RWPE2 (cell line): Measurements from ENCODE around the gene ANO3.

Source experiments
- ATAC-seq: fragments of 200-7000 bp; cut with Tn5 transposase; 3 replicates; pipeline ENCODE4 v1.9.1; 2021; ENCODE audit warnings: low read depth
- DNase-seq: peaks from one replicate; pipeline ENCODE4 v3.0.0-alpha.2; 2020; ENCODE audit warnings: low spot score
- H3K27ac ChIP-seq: fragments of 450-650 bp; 2 replicates; pipeline ENCODE4 v1.5.1; 2017; ENCODE audit warnings: mild to moderate bottlenecking; ENCODE audit not compliant: poor library complexity, severe bottlenecking
- H3K27me3 ChIP-seq: fragments of 250-450 bp; sonication (Bioruptor Pico); 2 replicates; pipeline ENCODE4 v1.5.1; 2021; ENCODE audit warnings: mild to moderate bottlenecking, moderate library complexity; ENCODE audit not compliant: insufficient read depth, poor library complexity, severe bottlenecking
- H3K36me3 ChIP-seq: fragments of 250-450 bp; sonication (Bioruptor Pico); 2 replicates; pipeline ENCODE4 v1.5.1; 2020; ENCODE audit warnings: low read depth, mild to moderate bottlenecking, moderate library complexity
- H3K4me1 ChIP-seq: fragments of 250-450 bp; sonication (Bioruptor Pico); 2 replicates; pipeline ENCODE4 v1.5.1; 2021; ENCODE audit warnings: mild to moderate bottlenecking, moderate library complexity; ENCODE audit not compliant: insufficient read depth, poor library complexity, severe bottlenecking
- H3K4me3 ChIP-seq: fragments of 250-450 bp; sonication (Bioruptor Pico); 2 replicates; pipeline ENCODE4 v1.5.1; 2021; ENCODE audit warnings: mild to moderate bottlenecking, moderate library complexity; ENCODE audit not compliant: severe bottlenecking
- H3K9me3 ChIP-seq: fragments of 250-450 bp; sonication (Bioruptor Pico); 2 replicates; pipeline ENCODE4 v1.5.1; 2021; ENCODE audit warnings: mild to moderate bottlenecking, moderate library complexity; ENCODE audit not compliant: severe bottlenecking
- TF ChIP-seq, protein P1 (sequence below): fragments of 450-650 bp; IDR thresholded peaks from one replicate; pipeline ENCODE4 v1.5.1; 2017; ENCODE audit warnings: mild to moderate bottlenecking, moderate library complexity; ENCODE audit not compliant: poor library complexity, severe bottlenecking

ANO3 gene

DNA sequence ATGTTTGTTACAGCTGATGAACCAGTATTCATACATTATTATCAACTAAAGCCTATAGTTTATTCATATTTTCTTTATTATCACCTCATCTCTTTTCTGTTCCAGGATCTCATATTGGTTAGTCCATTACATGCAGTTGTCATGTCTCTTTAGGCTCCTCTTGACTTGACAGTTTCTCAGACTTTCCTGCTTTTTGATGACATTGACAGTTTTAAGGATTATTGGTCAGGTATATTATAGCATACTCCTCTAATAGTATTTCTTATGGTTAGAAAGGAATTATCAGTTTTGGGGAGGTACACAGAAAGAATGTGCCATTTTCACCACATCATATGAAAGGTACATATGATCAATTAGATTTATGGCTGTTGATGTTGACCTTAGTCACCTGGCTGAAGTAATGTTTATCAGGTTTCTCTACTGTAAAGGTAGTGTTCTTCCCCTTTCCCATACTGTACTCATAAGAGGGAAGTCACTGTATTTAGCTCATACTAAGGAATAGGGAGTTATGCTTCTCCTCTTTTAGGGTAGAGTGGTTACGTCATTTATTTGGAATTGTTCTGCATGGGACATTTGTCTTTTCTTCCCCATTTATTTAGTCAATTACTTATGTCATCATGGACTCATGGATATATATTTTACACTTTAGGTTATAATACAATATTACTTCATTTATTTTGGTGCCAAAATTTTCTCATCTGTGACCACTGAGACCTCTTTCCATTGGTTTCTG is 9.4 kb upstream of the ANO3 start:
- no peak overlapping the region for H3K4me3 ChIP-seq
- ATAC-seq (no peak), DNase-seq (no peak)
- no peaks in the 10 kb centered on the region for H3K36me3 ChIP-seq
- TF ChIP-seq, protein P1, sequence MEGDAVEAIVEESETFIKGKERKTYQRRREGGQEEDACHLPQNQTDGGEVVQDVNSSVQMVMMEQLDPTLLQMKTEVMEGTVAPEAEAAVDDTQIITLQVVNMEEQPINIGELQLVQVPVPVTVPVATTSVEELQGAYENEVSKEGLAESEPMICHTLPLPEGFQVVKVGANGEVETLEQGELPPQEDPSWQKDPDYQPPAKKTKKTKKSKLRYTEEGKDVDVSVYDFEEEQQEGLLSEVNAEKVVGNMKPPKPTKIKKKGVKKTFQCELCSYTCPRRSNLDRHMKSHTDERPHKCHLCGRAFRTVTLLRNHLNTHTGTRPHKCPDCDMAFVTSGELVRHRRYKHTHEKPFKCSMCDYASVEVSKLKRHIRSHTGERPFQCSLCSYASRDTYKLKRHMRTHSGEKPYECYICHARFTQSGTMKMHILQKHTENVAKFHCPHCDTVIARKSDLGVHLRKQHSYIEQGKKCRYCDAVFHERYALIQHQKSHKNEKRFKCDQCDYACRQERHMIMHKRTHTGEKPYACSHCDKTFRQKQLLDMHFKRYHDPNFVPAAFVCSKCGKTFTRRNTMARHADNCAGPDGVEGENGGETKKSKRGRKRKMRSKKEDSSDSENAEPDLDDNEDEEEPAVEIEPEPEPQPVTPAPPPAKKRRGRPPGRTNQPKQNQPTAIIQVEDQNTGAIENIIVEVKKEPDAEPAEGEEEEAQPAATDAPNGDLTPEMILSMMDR = no peak
- no peak overlapping the region for H3K27ac ChIP-seq
- no peaks in the 10 kb centered on the region for H3K4me1 ChIP-seq
- peaks cover 6% of the 10 kb centered on the region for H3K27me3 ChIP-seq
- no peaks in the 10 kb centered on the region for H3K9me3 ChIP-seq

- Histone ChIP-seq H3K27ac (no peak overlapping the region), H3K36me3 (no peaks in the 10 kb centered on the region), H3K27me3 (peaks cover 6% of the 10 kb centered on the region), H3K9me3 (no peaks in the 10 kb centered on the region), H3K4me1 (no peaks in the 10 kb centered on the region), H3K4me3 (no peak overlapping the region)
- no peak for DNase-seq
- no peak for ATAC-seq
- TF ChIP-seq, protein P1 = no peak
Measured at GRCh38 chr11:26323837-26324236, 8.1 kb upstream of the ANO3 start.

GRCh38 chr11:26324270-26324669 is 7.7 kb upstream of the ANO3 start:
- Histone ChIP-seq H3K9me3 (no peaks in the 10 kb centered on the region), H3K4me3 (no peak overlapping the region), H3K27ac (no peak overlapping the region), H3K4me1 (no peaks in the 10 kb centered on the region), H3K27me3 (peaks cover 6% of the 10 kb centered on the region), H3K36me3 (no peaks in the 10 kb centered on the region)
- DNase-seq (no peak), ATAC-seq (no peak)
- TF ChIP-seq, protein P1 = no peak

DNA sequence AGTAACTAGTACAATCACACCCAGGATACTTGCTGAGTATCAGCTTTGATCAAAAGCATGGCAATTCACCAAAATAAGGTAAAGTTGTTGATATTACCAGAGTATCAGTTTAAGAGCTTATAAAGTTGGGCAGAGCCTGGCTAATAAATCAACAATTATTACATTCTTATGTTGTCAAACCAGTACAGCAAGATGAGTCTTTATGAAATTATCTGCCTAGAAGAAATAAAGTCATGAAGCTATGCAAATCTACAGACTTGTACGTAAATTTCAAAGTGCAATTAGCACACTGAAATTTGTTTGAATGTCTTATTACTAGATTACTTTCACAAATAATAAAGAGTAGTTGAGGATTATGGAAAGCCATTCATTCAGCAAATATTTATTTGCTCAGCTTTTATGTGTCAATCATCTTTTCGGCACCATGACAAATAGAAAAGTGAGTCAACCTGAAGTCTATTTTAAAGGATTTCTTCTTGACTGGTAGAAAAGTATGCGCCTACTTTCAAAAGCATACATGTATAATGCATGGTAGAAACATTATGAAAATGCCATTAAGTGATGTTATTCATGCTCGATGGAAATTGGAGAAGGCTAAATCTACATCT is 5.0 kb upstream of the ANO3 start:
- H3K27ac ChIP-seq = no peak overlapping the region
- TF ChIP-seq, protein P1 = no peak
- H3K27me3 ChIP-seq = peaks cover 24% of the 10 kb centered on the region
- H3K4me3 ChIP-seq = no peak overlapping the region
- DNase-seq (no peak), ATAC-seq (no peak)
- no peaks in the 10 kb centered on the region for H3K36me3 ChIP-seq
- no peaks in the 10 kb centered on the region for H3K9me3 ChIP-seq
- H3K4me1 ChIP-seq = no peaks in the 10 kb centered on the region

DNA sequence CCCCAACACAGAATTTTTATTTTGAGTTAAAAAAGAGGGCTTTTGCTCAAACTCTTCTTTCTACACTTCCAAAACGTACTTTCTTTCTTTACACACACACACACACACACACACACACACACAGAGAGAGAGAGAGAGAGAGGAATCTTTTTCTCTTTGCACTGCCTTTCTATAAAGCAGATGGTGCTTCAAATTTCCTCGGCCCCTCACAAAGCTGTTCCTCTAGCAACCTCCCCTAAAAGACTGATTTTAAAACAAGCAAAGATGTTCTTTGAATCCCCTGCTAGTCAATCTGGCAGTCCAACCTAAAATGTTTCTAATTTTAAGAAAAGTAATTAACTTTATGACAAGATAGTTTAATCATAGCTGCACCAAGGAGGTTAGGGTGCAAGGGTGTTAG is 2.7 kb upstream of the ANO3 start:
- no peak for ATAC-seq

More for the DNA sequence above, 2.7 kb upstream of the ANO3 start:
- no peak overlapping the region for H3K4me3 ChIP-seq
- peaks cover 36% of the 10 kb centered on the region for H3K27me3 ChIP-seq
- TF ChIP-seq, protein P1 = no peak
- no peaks in the 10 kb centered on the region for H3K9me3 ChIP-seq
- no peaks in the 10 kb centered on the region for H3K36me3 ChIP-seq
- no peak overlapping the region for H3K27ac ChIP-seq
- H3K4me1 ChIP-seq = no peaks in the 10 kb centered on the region
- DNase-seq = no peak
